IMR-90 (cell line): ENCODE results near the gene ADAMTS17. TPM values are rescaled to one million over a fixed set of nuclear protein-coding genes. Genes with fewer than 3 reads are reported as not detected.

ENCODE experiments used
- ATAC-seq: fragments of 200-7000 bp; cut with Tn5 transposase; 2 replicates; pipeline ENCODE4 v1.9.1; 2020; ENCODE audit warnings: low read depth, mild to moderate bottlenecking, moderate library complexity
- BruUV-seq: library from RNA; stranded (reverse); fragments of 400-500 nt; replicated peaks from 2 replicates; lab custom pipeline; 2021; lab: Mats Ljungman, UMichigan
- CTCF ChIA-PET: fragments of 300-600 bp; formaldehyde crosslinking; extraction: SDS; loops from one replicate; lab custom pipeline; 2021; ENCODE audit warnings: antibody characterized with exemption; lab: Yijun Ruan, JAX
- POLR2A ChIA-PET: fragments of 300-600 bp; sonication (Branson Sonifier 250); formaldehyde crosslinking; loops from one replicate; lab custom pipeline; 2022; ENCODE audit warnings: antibody characterized with exemption; ENCODE audit not compliant: unreplicated experiment; lab: Charles Lee
- DNase-seq: peaks from one replicate; pipeline ENCODE4 v3.0.0; 2013
- H2AFZ ChIP-seq: replicated peaks from 2 replicates; pipeline ENCODE3; 2013; ENCODE audit warnings: low read length, mild to moderate bottlenecking; ENCODE audit not compliant: poor library complexity
- H2AK5ac ChIP-seq: 2 replicates; pipeline ENCODE4 v1.6.1; 2013; ENCODE audit warnings: low read depth, low read length, inconsistent platforms
- H2AK9ac ChIP-seq: replicated peaks from 2 replicates; pipeline ENCODE3; 2013; ENCODE audit warnings: mild to moderate bottlenecking, low read depth, low read length, moderate library complexity; ENCODE audit not compliant: poor library complexity
- H2BK120ac ChIP-seq: 2 replicates; pipeline ENCODE4 v1.6.1; 2013; ENCODE audit warnings: low read depth, low read length, inconsistent platforms
- H2BK15ac ChIP-seq: 3 replicates; pipeline ENCODE4 v1.6.1; 2013; ENCODE audit warnings: low read depth, low read length, inconsistent platforms
- H2BK20ac ChIP-seq: 2 replicates; pipeline ENCODE4 v1.6.1; 2013; ENCODE audit warnings: low read depth, mild to moderate bottlenecking, inconsistent platforms, low read length, moderate library complexity
- H2BK5ac ChIP-seq: 2 replicates; pipeline ENCODE4 v1.6.1; 2013; ENCODE audit warnings: mild to moderate bottlenecking, low read depth, low read length, inconsistent platforms; ENCODE audit not compliant: poor library complexity, severe bottlenecking
- H3K14ac ChIP-seq: replicated peaks from 2 replicates; pipeline ENCODE4 v1.6.1; 2013; ENCODE audit warnings: low read depth, low read length, inconsistent platforms
- H3K18ac ChIP-seq: 2 replicates; pipeline ENCODE4 v1.6.1; 2013; ENCODE audit warnings: low read depth, low read length, control low read depth
- H3K23ac ChIP-seq: 2 replicates; pipeline ENCODE4 v1.6.1; 2013; ENCODE audit warnings: low read depth, low read length, inconsistent platforms
- H3K27ac ChIP-seq: 2 replicates; pipeline ENCODE4 v1.5.1; 2013; ENCODE audit warnings: mild to moderate bottlenecking, control low read depth, low read length; ENCODE audit not compliant: insufficient read depth
- H3K27me3 ChIP-seq: 2 replicates; pipeline ENCODE4 v1.6.1; 2013; ENCODE audit warnings: low read length; ENCODE audit not compliant: control insufficient read depth, insufficient read depth
- H3K36me3 ChIP-seq: 2 replicates; pipeline ENCODE4 v1.6.1; 2013; ENCODE audit warnings: low read length, mixed read lengths; ENCODE audit not compliant: control insufficient read depth, insufficient read depth
- H3K4ac ChIP-seq: 2 replicates; pipeline ENCODE4 v1.6.1; 2013; ENCODE audit warnings: low read depth, low read length, inconsistent platforms
- H3K4me1 ChIP-seq: 2 replicates; pipeline ENCODE4 v1.6.1; 2013; ENCODE audit warnings: low read length, mixed read lengths; ENCODE audit not compliant: control insufficient read depth, insufficient read depth
- H3K4me2 ChIP-seq: 2 replicates; pipeline ENCODE4 v1.6.1; 2013; ENCODE audit warnings: low read depth, mild to moderate bottlenecking, control low read depth, low read length, moderate library complexity
- H3K4me3 ChIP-seq: 2 replicates; pipeline ENCODE4 v1.5.1; 2013; ENCODE audit warnings: low read depth, mild to moderate bottlenecking, control low read depth, low read length, moderate library complexity; ENCODE audit not compliant: insufficient read depth
- H3K56ac ChIP-seq: 2 replicates; pipeline ENCODE4 v1.6.1; 2013; ENCODE audit warnings: low read length, inconsistent platforms; ENCODE audit not compliant: insufficient read depth; ENCODE audit errors: extremely low read depth
- H3K79me1 ChIP-seq, 2 experiments: 2 replicates each; pipeline ENCODE4 v1.6.1; 2013; ENCODE audit warnings: low read length in 2 of 2, inconsistent platforms in 1 of 2, low read depth in 1 of 2
- H3K9ac ChIP-seq: 2 replicates; pipeline ENCODE4 v1.6.1; 2013; ENCODE audit warnings: low read depth, low read length, control low read depth
- H3K9me1 ChIP-seq: 2 replicates; pipeline ENCODE4 v1.6.1; 2013; ENCODE audit warnings: low read length, inconsistent platforms; ENCODE audit not compliant: insufficient read depth
- H3K9me3 ChIP-seq: 2 replicates; pipeline ENCODE4 v1.6.1; 2013; ENCODE audit warnings: low read length; ENCODE audit not compliant: control insufficient read depth, insufficient read depth
- H4K20me1 ChIP-seq: 2 replicates; pipeline ENCODE4 v1.6.1; 2013; ENCODE audit warnings: low read length, inconsistent platforms; ENCODE audit not compliant: insufficient read depth
- H4K5ac ChIP-seq: 2 replicates; pipeline ENCODE4 v1.6.1; 2013; ENCODE audit warnings: mild to moderate bottlenecking, low read depth, low read length, control low read depth
- H4K8ac ChIP-seq, 2 experiments: 2 replicates each; pipeline ENCODE4 v1.6.1; 2013; ENCODE audit warnings: low read depth in 2 of 2, low read length in 2 of 2, control low read depth in 1 of 2, inconsistent platforms in 1 of 2
- H4K91ac ChIP-seq: 2 replicates; pipeline ENCODE4 v1.6.1; 2013; ENCODE audit warnings: low read depth, low read length, inconsistent platforms; ENCODE audit not compliant: insufficient read depth
- BHLHE40 ChIP-seq: fragments of 150-350 bp; IDR thresholded peaks from 2 replicates; pipeline ENCODE4 v1.6.1; 2016; ENCODE audit warnings: mild to moderate bottlenecking, low read depth, low read length
- CEBPB ChIP-seq: IDR thresholded peaks from 2 replicates; pipeline ENCODE4 v1.6.1; 2012; ENCODE audit warnings: low read depth, low read length, improper control_type of control experiment
- CHD1 ChIP-seq: IDR thresholded peaks from 2 replicates; pipeline ENCODE4 v1.6.1; 2012; ENCODE audit warnings: low read depth, low read length, improper control_type of control experiment
- CTCF ChIP-seq: conservative IDR thresholded peaks from 2 replicates; pipeline ENCODE4 v1.5.1; 2012; ENCODE audit warnings: mild to moderate bottlenecking, low read depth, low read length, improper control_type of control experiment
- ELK1 ChIP-seq: fragments of 150-350 bp; IDR thresholded peaks from 2 replicates; pipeline ENCODE4 v1.6.1; 2016; ENCODE audit warnings: low read depth, mild to moderate bottlenecking, low read length, moderate library complexity, borderline replicate concordance
- FOS ChIP-seq: fragments of 150-350 bp; IDR thresholded peaks from 2 replicates; pipeline ENCODE4 v1.6.1; 2016; ENCODE audit warnings: low read depth, low read length
- MAFK ChIP-seq: IDR thresholded peaks from 2 replicates; pipeline ENCODE4 v1.6.1; 2012; ENCODE audit warnings: low read depth, low read length, improper control_type of control experiment
- MAZ ChIP-seq: IDR thresholded peaks from 2 replicates; pipeline ENCODE4 v1.6.1; 2012; ENCODE audit warnings: low read depth, mild to moderate bottlenecking, low read length, improper control_type of control experiment, moderate library complexity, borderline replicate concordance
- MXI1 ChIP-seq: IDR thresholded peaks from 2 replicates; pipeline ENCODE4 v1.6.1; 2012; ENCODE audit warnings: low read depth, mild to moderate bottlenecking, low read length, moderate library complexity, borderline replicate concordance
- NFE2L2 ChIP-seq: fragments of 150-350 bp; IDR thresholded peaks from 2 replicates; pipeline ENCODE4 v1.6.1; 2016; ENCODE audit warnings: low read depth, mild to moderate bottlenecking, low read length
- POLR2A ChIP-seq: IDR thresholded peaks from 2 replicates; pipeline ENCODE4 v1.6.1; 2012; ENCODE audit warnings: mild to moderate bottlenecking, low read depth, low read length
- RAD21 ChIP-seq: IDR thresholded peaks from 2 replicates; pipeline ENCODE4 v1.6.1; 2012; ENCODE audit warnings: low read length, improper control_type of control experiment
- RCOR1 ChIP-seq: IDR thresholded peaks from 2 replicates; pipeline ENCODE4 v1.6.1; 2012; ENCODE audit warnings: mild to moderate bottlenecking, low read length, improper control_type of control experiment; ENCODE audit not compliant: insufficient replicate concordance
- RFX5 ChIP-seq: IDR thresholded peaks from 2 replicates; pipeline ENCODE4 v1.8.0; 2012; ENCODE audit warnings: low read depth, mild to moderate bottlenecking, low read length, moderate library complexity
- SMC3 ChIP-seq: fragments of 150-350 bp; IDR thresholded peaks from 2 replicates; pipeline ENCODE4 v1.6.1; 2016; ENCODE audit warnings: low read depth, mild to moderate bottlenecking, antibody characterized with exemption, low read length, moderate library complexity
- USF2 ChIP-seq: fragments of 150-350 bp; IDR thresholded peaks from 2 replicates; pipeline ENCODE4 v1.6.1; 2017; ENCODE audit warnings: mild to moderate bottlenecking, antibody characterized with exemption, low read length, low read depth
- WGBS, 2 experiments: methylation state at CpG; one replicate each; pipeline versions ENCODE4 v1.1.5 to v1.1.7; 2013; ENCODE audit warnings: missing lambda C conversion rate in 2 of 2; ENCODE audit not compliant: insufficient read length in 1 of 2; ENCODE audit errors: extremely low coverage in 2 of 2; 5-methylcytosine and 5-hydroxymethylcytosine counted together
- dilution Hi-C: fragments of 300-500 bp; cut with HindIII; formaldehyde crosslinking; loops from one replicate; pipeline ENCODE4 v1.14.3; 2018; ENCODE audit warnings: low sequenced_read_pairs; ENCODE audit not compliant: unreplicated experiment
- in situ Hi-C: fragments of 300-500 bp; cut with MboI; formaldehyde crosslinking; loops from 3 replicates; pipeline ENCODE4 v1.14.3; 2019; ENCODE audit warnings: low sequenced_read_pairs, inconsistent platforms, mixed read lengths
- intact Hi-C: fragments of 100-400 bp; cut with micrococcal nuclease; formaldehyde crosslinking; loops from 2 replicates; pipeline ENCODE4 v1.10.0; 2022
- polyA plus RNA-seq, 3 experiments: library from polyadenylated mRNA; depleted of rRNA; stranded (reverse); fragments of >200 nt; gene quantifications; 2 replicates each; pipeline ENCODE4 v1.2.3, GENCODE V29; 2012; ENCODE audit warnings: low replicate concordance in 1 of 3
- total RNA-seq: library from RNA; depleted of rRNA; stranded (reverse); fragments of >200 nt; gene quantifications from 2 replicates; pipeline ENCODE4 v1.2.3, GENCODE V29; 2012

Gene ADAMTS17
- total and polyA plus RNA-seq, 2 of the 4 experiments (the other 2 are of a cell fraction) = 0.03 TPM; not detected in 1

GRCh38 chr15:100134586-100134985, 207.2 kb downstream of the ADAMTS17 start:
- no peak overlapping the region for H2AFZ ChIP-seq
- H3K23ac ChIP-seq = no peak overlapping the region
- no peak overlapping the region for H3K4ac ChIP-seq
- H4K91ac ChIP-seq = no peak overlapping the region
- no peak overlapping the region for H4K8ac ChIP-seq
- no peak overlapping the region for H3K56ac ChIP-seq
- no peaks in the 10 kb centered on the region for H3K4me1 ChIP-seq
- H2BK20ac ChIP-seq = no peak overlapping the region
- H4K5ac ChIP-seq = no peak overlapping the region
- no peak overlapping the region for H2BK15ac ChIP-seq
- dilution Hi-C loops = no loop called here
- no peak overlapping the region for H2BK120ac ChIP-seq
- H3K9ac ChIP-seq = no peak overlapping the region
- DNase-seq (no peak), ATAC-seq (no peak)
- H3K9me3 ChIP-seq = no peaks in the 10 kb centered on the region
- in situ Hi-C loops = no loop called here
- H3K27ac ChIP-seq = no peak overlapping the region
- H2AK9ac ChIP-seq = no peak overlapping the region
- H3K79me1 ChIP-seq = no peaks in the 10 kb centered on the region
- ChIA-PET POLR2A (no interaction called here), CTCF (no interaction called here)
- H3K4me2 ChIP-seq = no peak overlapping the region
- no peaks in the 10 kb centered on the region for H4K20me1 ChIP-seq
- WGBS, 2 experiments = no CpG with 5 or more reads among the region's 5 CpGs
- intact Hi-C loops = loop anchor here (10.0 kb wide), 1 partner anchor 860 kb away; no protein-coding TSS in a partner anchor
- no peak overlapping the region for H2AK5ac ChIP-seq
- no peak for TF ChIP-seq RCOR1
- no peak for TF ChIP-seq POLR2A
- no peak for TF ChIP-seq RAD21
- TF ChIP-seq BHLHE40 = no peak
- no peak for TF ChIP-seq CHD1
- TF ChIP-seq ELK1 = no peak
- no peak for TF ChIP-seq RFX5
- no peak for TF ChIP-seq SMC3
- TF ChIP-seq MXI1 = no peak
- no peak for TF ChIP-seq MAZ
- TF ChIP-seq MAFK = no peak
- TF ChIP-seq FOS = no peak
- no peak for TF ChIP-seq USF2
- TF ChIP-seq CEBPB = no peak
- TF ChIP-seq NFE2L2 = no peak
- TF ChIP-seq CTCF = no peak
- no peaks in the 10 kb centered on the region for H3K9me1 ChIP-seq
- no peak overlapping the region for H3K18ac ChIP-seq
- H3K27me3 ChIP-seq = peaks cover 3% of the 10 kb centered on the region
- BruUV-seq = no TSS peak
- H3K4me3 ChIP-seq = no peak overlapping the region
- no peak overlapping the region for H2BK5ac ChIP-seq
- no peaks in the 10 kb centered on the region for H3K36me3 ChIP-seq
- no peak overlapping the region for H3K14ac ChIP-seq
